Chondrocyte (in vitro differentiated cells): ENCODE results near the gene PALMD. TPM values are rescaled to one million over a fixed set of nuclear protein-coding genes. Genes with fewer than 3 reads are reported as not detected.

Experiments
- DNase-seq: peaks from one replicate; pipeline ENCODE4 v3.0.0; 2021; ENCODE audit warnings: mixed read lengths, low spot score
- H3K27ac Mint-ChIP-seq: one replicate; pipeline ENCODE4 v1.8.0; 2021; ENCODE audit warnings: mild to moderate bottlenecking, moderate library complexity, mixed read lengths; ENCODE audit not compliant: unreplicated experiment
- H3K27me3 Mint-ChIP-seq: 2 replicates; pipeline ENCODE4 v1.8.0; 2021; ENCODE audit warnings: low read depth, mixed read lengths
- H3K36me3 Mint-ChIP-seq: 2 replicates; pipeline ENCODE4 v1.8.0; 2021; ENCODE audit warnings: low read depth, mixed read lengths
- H3K4me1 Mint-ChIP-seq: 2 replicates; pipeline ENCODE4 v1.8.0; 2021; ENCODE audit warnings: low read depth, mild to moderate bottlenecking, mixed read lengths
- H3K4me3 Mint-ChIP-seq: one replicate; pipeline ENCODE4 v1.8.0; 2021; ENCODE audit warnings: mild to moderate bottlenecking, moderate library complexity, mixed read lengths; ENCODE audit not compliant: unreplicated experiment
- H3K9me3 Mint-ChIP-seq: 2 replicates; pipeline ENCODE4 v1.8.0; 2021; ENCODE audit warnings: low read depth, mixed read lengths
- CTCF ChIP-seq: fragments of 200-600 bp; sonication (generic); IDR thresholded peaks from 2 replicates; pipeline ENCODE4 v1.5.0; 2021; ENCODE audit warnings: antibody characterized with exemption, mild to moderate bottlenecking, moderate library complexity
- total RNA-seq: library from RNA; stranded (reverse); gene quantifications from 3 replicates; pipeline ENCODE4 v1.2.1, GENCODE V29; 2021

The PALMD gene
- total RNA-seq, 1 donor from 2014 or later = 6.2 TPM

GRCh38 chr1:99607590-99607989 lies 38.3 kb upstream of the PALMD start:
- Mint-ChIP-seq H3K4me3 (no peak overlapping the region), H3K4me1 (peaks cover 20% of the 10 kb centered on the region), H3K27me3 (no peaks in the 10 kb centered on the region), H3K27ac (no peak overlapping the region), H3K36me3 (peaks cover 6% of the 10 kb centered on the region), H3K9me3 (peaks cover 15% of the 10 kb centered on the region)
- no peak for TF ChIP-seq CTCF
- no peak for DNase-seq

GRCh38 chr1:99608058-99608457 lies 37.9 kb upstream of the PALMD start:
- Mint-ChIP-seq H3K27ac (no peak overlapping the region), H3K9me3 (peaks cover 15% of the 10 kb centered on the region), H3K4me1 (peaks cover 21% of the 10 kb centered on the region), H3K36me3 (peaks cover 6% of the 10 kb centered on the region), H3K27me3 (no peaks in the 10 kb centered on the region), H3K4me3 (no peak overlapping the region)
- no peak for DNase-seq
- no peak for TF ChIP-seq CTCF

GRCh38 chr1:99613716-99614115 lies 32.2 kb upstream of the PALMD start:
- H3K4me3 Mint-ChIP-seq = no peak overlapping the region
- H3K36me3 Mint-ChIP-seq = no peaks in the 10 kb centered on the region
- H3K27ac Mint-ChIP-seq = no peak overlapping the region
- H3K4me1 Mint-ChIP-seq = peaks cover 32% of the 10 kb centered on the region
- H3K27me3 Mint-ChIP-seq = no peaks in the 10 kb centered on the region
- H3K9me3 Mint-ChIP-seq = peaks cover under 1% of the 10 kb centered on the region
- no peak for TF ChIP-seq CTCF
- DNase-seq = no peak

- Mint-ChIP-seq H3K27ac (no peak overlapping the region), H3K9me3 (no peaks in the 10 kb centered on the region), H3K4me3 (no peak overlapping the region), H3K27me3 (no peaks in the 10 kb centered on the region), H3K36me3 (no peaks in the 10 kb centered on the region), H3K4me1 (peaks cover 34% of the 10 kb centered on the region)
- no peak for DNase-seq
- no peak for TF ChIP-seq CTCF
These were observed 31.2 kb upstream of the PALMD start for GRCh38 chr1:99614728-99615127.

GRCh38 chr1:99619583-99619982 lies 26.3 kb upstream of the PALMD start:
- Mint-ChIP-seq H3K9me3 (no peaks in the 10 kb centered on the region), H3K27me3 (no peaks in the 10 kb centered on the region), H3K36me3 (no peaks in the 10 kb centered on the region), H3K4me3 (no peak overlapping the region), H3K27ac (no peak overlapping the region), H3K4me1 (peaks cover 45% of the 10 kb centered on the region)
- TF ChIP-seq CTCF = no peak
- no peak for DNase-seq
